H9 (cell line): ENCODE measurements around the gene MEI4. TPM values are rescaled to one million over a fixed set of nuclear protein-coding genes. Genes with fewer than 3 reads are reported as not detected.

ENCODE experiments used
- DNase-seq: peaks from one replicate; pipeline ENCODE4 v3.0.0-alpha.2; 2017
- H2AFZ ChIP-seq: one replicate; pipeline ENCODE4 v1.6.1; 2013; ENCODE audit warnings: mild to moderate bottlenecking, low read length, control low read depth, moderate library complexity
- H2AK5ac ChIP-seq: 2 replicates; pipeline ENCODE4 v1.6.1; 2013; ENCODE audit warnings: low read length, control low read depth, mixed read lengths; ENCODE audit not compliant: insufficient read length
- H2BK120ac ChIP-seq: one replicate; pipeline ENCODE4 v1.6.1; 2013; ENCODE audit warnings: low read depth, mild to moderate bottlenecking, low read length, control low read depth, inconsistent platforms; ENCODE audit not compliant: poor library complexity, severe bottlenecking
- H2BK12ac ChIP-seq: 2 replicates; pipeline ENCODE4 v1.6.1; 2013; ENCODE audit warnings: low read length, control low read depth, mixed read lengths, low read depth; ENCODE audit not compliant: insufficient read length
- H2BK15ac ChIP-seq: 2 replicates; pipeline ENCODE4 v1.6.1; 2013; ENCODE audit warnings: low read depth, low read length, control low read depth
- H2BK20ac ChIP-seq: one replicate; pipeline ENCODE4 v1.6.1; 2013; ENCODE audit warnings: low read depth, mild to moderate bottlenecking, low read length, control low read depth, inconsistent platforms; ENCODE audit not compliant: poor library complexity, severe bottlenecking
- H2BK5ac ChIP-seq: 2 replicates; pipeline ENCODE4 v1.6.1; 2013; ENCODE audit warnings: low read length, control low read depth, mixed read lengths; ENCODE audit not compliant: insufficient read length
- H3K14ac ChIP-seq: 2 replicates; pipeline ENCODE4 v1.6.1; 2013; ENCODE audit warnings: low read length, control low read depth; ENCODE audit not compliant: insufficient read depth
- H3K18ac ChIP-seq: 2 replicates; pipeline ENCODE4 v1.6.1; 2013; ENCODE audit warnings: low read depth, mild to moderate bottlenecking, mixed read lengths, low read length, control low read depth; ENCODE audit not compliant: insufficient read length
- H3K23ac ChIP-seq: 2 replicates; pipeline ENCODE4 v1.6.1; 2013; ENCODE audit warnings: low read length, control low read depth, mixed read lengths, low read depth; ENCODE audit not compliant: insufficient read length
- H3K23me2 ChIP-seq: 2 replicates; pipeline ENCODE4 v1.6.1; 2013; ENCODE audit warnings: low read depth, mild to moderate bottlenecking, mixed read lengths, low read length, control low read depth; ENCODE audit not compliant: insufficient read length, poor library complexity, severe bottlenecking
- H3K27ac ChIP-seq: 2 replicates; pipeline ENCODE4 v1.5.1; 2013; ENCODE audit warnings: low read length, control low read depth, mixed read lengths, low read depth; ENCODE audit not compliant: insufficient read length
- H3K27me3 ChIP-seq: 2 replicates; pipeline ENCODE4 v1.6.1; 2013; ENCODE audit warnings: low read length, control low read depth, inconsistent platforms; ENCODE audit not compliant: insufficient read depth
- H3K4ac ChIP-seq: 2 replicates; pipeline ENCODE4 v1.6.1; 2013; ENCODE audit warnings: low read depth, mild to moderate bottlenecking, control low read depth, inconsistent platforms, low read length, moderate library complexity
- H3K4me1 ChIP-seq: 2 replicates; pipeline ENCODE4 v1.6.1; 2013; ENCODE audit warnings: low read length, control low read depth, inconsistent platforms; ENCODE audit not compliant: insufficient read depth
- H3K4me2 ChIP-seq: 2 replicates; pipeline ENCODE4 v1.6.1; 2013; ENCODE audit warnings: low read length, control low read depth, mixed read lengths; ENCODE audit not compliant: insufficient read length, insufficient read depth
- H3K56ac ChIP-seq: 2 replicates; pipeline ENCODE4 v1.6.1; 2013; ENCODE audit warnings: low read depth, mild to moderate bottlenecking, mixed read lengths, low read length, control low read depth; ENCODE audit not compliant: insufficient read length
- H3K79me1 ChIP-seq: 2 replicates; pipeline ENCODE4 v1.6.1; 2013; ENCODE audit warnings: low read depth, mild to moderate bottlenecking, moderate library complexity, low read length, control low read depth, inconsistent platforms; ENCODE audit not compliant: insufficient read depth, poor library complexity, severe bottlenecking
- H3K79me2 ChIP-seq: 2 replicates; pipeline ENCODE4 v1.6.1; 2013; ENCODE audit warnings: low read length, control low read depth, inconsistent platforms; ENCODE audit not compliant: insufficient read depth
- H3K9ac ChIP-seq: 2 replicates; pipeline ENCODE4 v1.6.1; 2013; ENCODE audit warnings: low read length, control low read depth, mixed read lengths; ENCODE audit not compliant: insufficient read length; ENCODE audit errors: extremely low read depth
- H3K9me3 ChIP-seq: one replicate; pipeline ENCODE4 v1.6.1; 2013; ENCODE audit warnings: low read depth, low read length, inconsistent platforms; ENCODE audit not compliant: control insufficient read depth
- H3T11ph ChIP-seq: one replicate; pipeline ENCODE4 v1.6.1; 2013; ENCODE audit warnings: mild to moderate bottlenecking, low read length, control low read depth, inconsistent platforms
- H4K20me1 ChIP-seq: one replicate; pipeline ENCODE4 v1.6.1; 2013; ENCODE audit not compliant: control insufficient read depth, insufficient read length, insufficient read depth
- H4K5ac ChIP-seq: 2 replicates; pipeline ENCODE4 v1.6.1; 2013; ENCODE audit warnings: low read depth, mild to moderate bottlenecking, mixed read lengths, low read length, control low read depth; ENCODE audit not compliant: insufficient read length
- H4K8ac ChIP-seq: replicated peaks from 2 replicates; pipeline ENCODE4 v1.6.1; 2013; ENCODE audit warnings: low read length, control low read depth, mixed read lengths, low read depth; ENCODE audit not compliant: insufficient read length
- H4K91ac ChIP-seq: 2 replicates; pipeline ENCODE4 v1.6.1; 2013; ENCODE audit warnings: low read depth, mild to moderate bottlenecking, moderate library complexity, mixed read lengths, low read length, control low read depth; ENCODE audit not compliant: insufficient read length
- H3K27ac Mint-ChIP-seq, 3 experiments: 2 replicates in 2 of 3; 3 replicates in 1 of 3; pipeline ENCODE4 v1.8.0; 2020 to 2021; ENCODE audit warnings: mixed read lengths in 3 of 3, mild to moderate bottlenecking in 1 of 3, moderate library complexity in 1 of 3
- H3K27me3 Mint-ChIP-seq: 2 replicates; pipeline ENCODE4 v1.8.0; 2021; ENCODE audit warnings: low read depth, mild to moderate bottlenecking, moderate library complexity, mixed read lengths
- H3K36me3 Mint-ChIP-seq, 3 experiments: 2 replicates in 2 of 3; 3 replicates in 1 of 3; pipeline ENCODE4 v1.8.0; 2020 to 2021; ENCODE audit warnings: low read depth in 3 of 3, mixed read lengths in 3 of 3; ENCODE audit not compliant: insufficient read depth in 1 of 3
- H3K4me1 Mint-ChIP-seq, 2 experiments: 2 replicates each; pipeline ENCODE4 v1.8.0; 2020; ENCODE audit warnings: mixed read lengths in 2 of 2
- H3K4me3 Mint-ChIP-seq, 2 experiments: 2 replicates in 1 of 2; 3 replicates in 1 of 2; pipeline ENCODE4 v1.8.0; 2020 to 2021; ENCODE audit warnings: mild to moderate bottlenecking in 2 of 2, mixed read lengths in 2 of 2, moderate library complexity in 1 of 2
- H3K9me3 Mint-ChIP-seq, 2 experiments: 2 replicates in 1 of 2; 3 replicates in 1 of 2; pipeline ENCODE4 v1.8.0; 2020; ENCODE audit warnings: mild to moderate bottlenecking in 2 of 2, mixed read lengths in 2 of 2, moderate library complexity in 1 of 2
- CTCF ChIP-seq: fragments of 200-600 bp; sonication (generic); conservative IDR thresholded peaks from 3 replicates; pipeline ENCODE4 v1.8.0; 2021; ENCODE audit warnings: antibody characterized with exemption, mild to moderate bottlenecking
- WGBS: extraction: QIAGEN DNeasy Blood & Tissue Kit; methylation state at CpG from one replicate; pipeline ENCODE4 v1.1.7; 2013; ENCODE audit warnings: missing lambda C conversion rate, low lambda C conversion rate, mixed read lengths; ENCODE audit not compliant: insufficient read length; ENCODE audit errors: extremely low coverage; 5-methylcytosine and 5-hydroxymethylcytosine counted together
- total RNA-seq: library from RNA; stranded (reverse); gene quantifications from 2 replicates; pipeline ENCODE4 v1.2.1, GENCODE V29; 2021

MEI4 gene
- total RNA-seq, 1 experiment from 2014 or later, result 0.55 TPM

GRCh38 chr6:77764364-77764763, 111.5 kb downstream of the MEI4 start:
- Histone ChIP-seq H3K14ac (no peak overlapping the region), H4K5ac (no peak overlapping the region), H4K20me1 (no peaks in the 10 kb centered on the region), H2BK5ac (no peak overlapping the region), H3K4me1 (no peaks in the 10 kb centered on the region), H3K4me2 (no peak overlapping the region), H3K4ac (no peak overlapping the region), H3K9ac (no peak overlapping the region), H2AFZ (no peak overlapping the region), H4K8ac (no peak overlapping the region), H3K27me3 (no peaks in the 10 kb centered on the region), H4K91ac (no peak overlapping the region), H3T11ph (no peak overlapping the region), H2AK5ac (no peak overlapping the region), H3K56ac (no peak overlapping the region), H2BK20ac (no peak overlapping the region), H2BK12ac (no peak overlapping the region), H2BK15ac (no peak overlapping the region), H2BK120ac (no peak overlapping the region), H3K23ac (no peak overlapping the region), H3K79me2 (no peaks in the 10 kb centered on the region), H3K9me3 (no peaks in the 10 kb centered on the region), H3K18ac (no peak overlapping the region), H3K23me2 (no peaks in the 10 kb centered on the region), H3K27ac (no peak overlapping the region), H3K79me1 (no peaks in the 10 kb centered on the region)
- Mint-ChIP-seq H3K27me3 (no peaks in the 10 kb centered on the region), H3K36me3 (no peaks in the 10 kb centered on the region), H3K9me3 (no peaks in the 10 kb centered on the region), H3K4me1 (no peaks in the 10 kb centered on the region), H3K27ac (no peak overlapping the region), H3K4me3 (no peak overlapping the region)
- no peak for TF ChIP-seq CTCF
- no peak for DNase-seq
- WGBS, result no CpG with 5 or more reads among the region's 1 CpG
